GM19452 (cell line): ENCODE data around the gene EPHA8.

ENCODE experiments used
- ATAC-seq: cut with Tn5 transposase; IDR thresholded peaks from one replicate; pipeline ENCODE4 v1.9.1; 2021; ENCODE audit not compliant: unreplicated experiment

EPHA8 gene

DNA sequence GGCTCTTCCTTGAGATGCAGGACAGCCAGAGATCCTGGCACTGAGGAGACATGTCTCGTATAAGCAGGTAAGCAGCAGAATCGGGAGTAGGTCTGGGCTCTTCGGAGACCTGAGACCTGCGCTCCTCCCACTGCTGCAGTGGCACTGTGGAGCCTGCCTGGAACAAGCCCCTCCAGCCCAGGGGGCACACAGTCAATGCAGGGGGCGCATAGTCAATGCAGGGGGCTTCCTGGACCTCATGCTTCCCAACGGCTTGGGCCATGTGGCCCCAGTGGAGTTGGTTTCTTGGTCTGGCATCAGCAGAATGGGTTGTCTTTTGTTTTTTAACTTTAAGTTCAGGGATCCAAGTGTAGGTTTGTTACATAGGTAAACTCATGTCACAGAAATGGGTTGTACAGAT, 27.9 kb upstream of the EPHA8 start:
- no peak for ATAC-seq

DNA sequence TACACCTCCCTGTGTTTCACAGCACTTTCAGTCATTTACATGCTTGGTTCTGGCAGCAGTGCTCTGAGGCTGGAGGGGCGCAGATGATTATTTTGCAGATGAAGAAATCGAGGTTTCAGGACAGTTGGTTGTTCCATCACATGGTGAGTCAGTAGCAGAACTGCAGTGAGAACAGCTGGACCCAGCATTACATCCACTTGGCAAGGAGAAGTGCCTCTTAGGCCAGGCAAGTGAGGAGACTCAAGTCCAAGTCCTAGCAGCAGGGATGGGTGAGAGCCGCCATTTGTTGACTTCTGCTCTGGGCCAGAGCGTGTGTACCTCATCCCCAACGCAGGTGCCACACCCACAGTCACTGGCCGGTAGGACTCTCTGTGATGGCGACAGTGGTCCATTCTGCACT, 26.8 kb upstream of the EPHA8 start:
- ATAC-seq = no peak

DNA sequence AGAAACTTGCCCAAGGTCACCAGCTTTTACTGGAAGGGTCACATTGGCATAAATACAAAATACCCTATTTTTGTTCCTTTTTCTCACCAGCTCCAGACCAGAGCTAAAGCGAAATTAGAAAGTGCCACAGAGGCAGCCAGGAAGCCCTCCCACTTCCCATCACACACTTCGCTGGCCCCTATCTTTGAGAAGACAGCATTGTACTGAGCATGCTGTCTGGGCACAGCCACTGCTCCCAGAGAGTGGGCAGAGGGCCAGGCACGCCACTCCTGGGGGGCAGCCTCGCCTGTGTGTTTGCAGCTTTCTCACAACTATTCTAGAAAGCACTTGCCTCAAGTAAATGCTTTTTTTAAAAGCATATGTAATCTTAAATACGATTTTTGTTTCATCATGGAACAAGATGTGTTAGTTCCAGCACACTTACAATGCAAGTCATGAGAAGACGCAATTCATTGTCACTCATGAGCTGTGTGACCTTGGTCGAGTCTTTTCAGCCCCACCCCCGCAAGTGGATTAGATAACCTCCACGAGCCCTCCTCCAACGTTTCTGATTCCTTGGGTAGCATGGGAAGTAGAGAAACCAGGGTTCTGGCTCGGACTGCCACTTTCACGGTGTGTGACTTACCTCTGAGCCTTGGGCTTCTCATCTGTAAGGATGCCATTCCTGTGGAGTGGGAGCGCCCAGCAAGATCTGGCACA, 25.7 kb upstream of the EPHA8 start:
- ATAC-seq = no peak

DNA sequence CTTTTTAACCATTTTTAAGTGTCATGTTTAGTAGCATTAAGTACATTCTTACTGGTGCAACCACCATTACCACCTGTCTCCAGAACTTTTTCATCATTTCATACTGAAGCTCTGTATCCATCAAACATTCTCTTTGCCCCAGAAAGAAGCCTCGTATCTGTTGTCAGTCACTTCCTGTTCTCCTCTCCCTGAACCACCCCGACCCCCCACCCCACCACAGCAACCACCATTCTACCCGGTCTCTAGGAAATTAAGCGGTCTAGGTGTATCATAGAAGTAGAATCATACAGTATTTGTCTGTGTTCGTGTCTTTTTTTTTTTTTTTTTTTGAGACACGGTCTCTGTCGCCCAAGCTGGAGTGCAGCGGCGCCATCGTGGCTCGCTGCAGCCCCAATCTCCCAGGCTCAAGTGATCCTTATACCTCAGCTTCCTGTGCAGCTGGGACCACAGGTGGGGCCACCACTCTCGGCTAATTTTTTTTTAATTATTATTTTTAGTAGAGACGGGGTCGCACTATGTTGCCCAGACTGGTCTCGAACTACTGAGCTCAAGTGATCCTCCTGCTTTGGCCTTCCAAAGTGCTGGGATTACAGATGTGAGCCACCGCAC, 23.7 kb upstream of the EPHA8 start:
- no peak for ATAC-seq

DNA sequence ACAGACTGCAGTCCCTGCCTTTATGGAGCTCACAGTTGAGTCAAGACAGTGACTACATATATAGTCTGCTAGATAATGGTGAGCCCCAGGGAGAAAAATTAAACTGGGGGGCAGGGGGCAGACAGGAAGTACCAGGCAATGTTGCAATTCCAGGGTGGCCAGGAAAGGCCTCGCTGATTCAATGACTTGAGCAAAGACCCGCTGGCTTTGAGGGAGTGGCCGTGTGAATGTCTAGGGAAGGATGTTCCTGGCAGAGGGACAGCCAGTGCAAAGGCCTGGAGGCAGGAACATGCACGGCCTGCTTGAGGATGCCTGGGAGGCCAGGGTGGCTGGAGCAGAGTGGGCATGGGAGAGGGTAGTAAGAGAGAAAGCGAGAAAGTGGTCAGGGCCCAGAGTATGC, 23.0 kb upstream of the EPHA8 start:
- no peak for ATAC-seq

DNA sequence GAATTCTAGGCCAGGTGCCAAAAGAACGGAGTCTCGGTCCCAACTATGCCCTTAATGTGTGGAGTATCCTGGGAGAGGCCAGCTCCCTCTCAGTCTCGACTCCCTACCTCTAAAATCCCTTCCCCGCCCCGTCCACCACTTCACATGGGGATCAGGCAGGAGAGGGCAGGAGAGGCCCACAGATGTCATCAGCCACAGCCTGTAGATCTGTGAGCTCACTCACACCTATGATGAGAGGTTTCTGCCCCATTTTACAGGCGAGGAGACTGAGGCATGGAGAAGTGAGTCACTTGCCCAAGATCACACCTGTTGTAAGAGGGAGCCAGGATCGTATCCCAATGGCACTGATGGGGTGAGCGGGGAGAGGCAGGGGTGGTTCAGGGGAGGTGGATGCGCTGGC, 20.4 kb upstream of the EPHA8 start:
- ATAC-seq = no peak

DNA sequence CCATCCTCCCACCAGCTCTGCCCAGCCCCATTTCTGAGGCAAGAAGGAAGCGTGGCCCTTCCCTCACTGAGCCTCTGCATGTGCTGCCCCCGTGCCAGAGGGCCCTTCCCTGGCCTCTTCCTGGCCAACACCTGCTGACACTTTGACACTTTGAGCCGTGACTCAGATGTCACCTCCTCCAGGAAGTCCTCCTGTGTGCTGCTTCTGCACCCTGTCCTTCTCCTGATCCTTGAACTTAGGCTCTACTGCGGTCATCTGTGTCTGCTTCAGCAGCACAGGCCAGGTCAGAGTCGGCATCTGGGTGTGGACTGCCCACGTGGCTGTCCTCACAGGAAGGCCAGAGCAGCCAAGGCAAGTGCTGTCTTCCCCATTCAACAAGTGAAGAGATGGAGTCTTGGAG, 19.6 kb upstream of the EPHA8 start:
- no peak for ATAC-seq

DNA sequence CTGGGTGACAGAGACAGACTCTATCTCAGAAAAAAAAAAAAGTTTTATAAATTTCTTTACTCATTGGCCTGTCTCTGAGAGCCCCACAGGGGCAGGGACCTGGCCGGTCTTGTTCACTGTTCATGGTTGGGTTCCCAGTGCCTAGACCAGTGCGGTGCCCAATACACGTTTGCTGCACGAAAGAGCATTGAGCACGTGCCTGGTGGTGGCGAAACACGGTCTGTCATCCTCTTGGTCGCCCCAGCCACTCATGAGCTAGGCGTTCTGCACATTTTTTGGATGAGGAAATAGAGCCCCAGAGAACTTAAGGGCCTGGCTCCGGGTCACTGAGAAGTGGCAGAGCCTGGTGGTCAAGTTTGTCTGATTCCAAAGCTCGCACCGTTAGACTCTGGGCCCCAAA, 18.7 kb upstream of the EPHA8 start:
- ATAC-seq = no peak

DNA sequence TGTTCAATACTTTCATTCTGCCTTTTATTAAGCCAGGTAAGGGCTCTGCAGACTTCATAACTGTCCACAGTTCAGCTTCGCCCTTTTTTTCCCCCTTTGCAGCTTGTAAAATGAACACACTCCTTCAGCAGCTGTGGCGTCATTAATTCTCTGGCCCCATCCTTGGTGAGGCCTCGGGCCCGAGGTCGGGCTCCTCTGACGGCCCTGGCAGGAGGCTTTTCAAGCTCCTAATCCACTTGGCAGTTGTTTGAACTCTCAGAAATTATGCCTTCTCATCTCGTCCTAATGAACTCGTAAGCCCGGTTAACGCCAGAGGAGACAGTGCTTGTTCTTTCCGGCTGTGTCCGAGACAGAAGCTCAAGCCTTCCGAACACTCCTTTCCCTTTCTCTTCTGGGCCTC, 18.1 kb upstream of the EPHA8 start:
- no peak for ATAC-seq

DNA sequence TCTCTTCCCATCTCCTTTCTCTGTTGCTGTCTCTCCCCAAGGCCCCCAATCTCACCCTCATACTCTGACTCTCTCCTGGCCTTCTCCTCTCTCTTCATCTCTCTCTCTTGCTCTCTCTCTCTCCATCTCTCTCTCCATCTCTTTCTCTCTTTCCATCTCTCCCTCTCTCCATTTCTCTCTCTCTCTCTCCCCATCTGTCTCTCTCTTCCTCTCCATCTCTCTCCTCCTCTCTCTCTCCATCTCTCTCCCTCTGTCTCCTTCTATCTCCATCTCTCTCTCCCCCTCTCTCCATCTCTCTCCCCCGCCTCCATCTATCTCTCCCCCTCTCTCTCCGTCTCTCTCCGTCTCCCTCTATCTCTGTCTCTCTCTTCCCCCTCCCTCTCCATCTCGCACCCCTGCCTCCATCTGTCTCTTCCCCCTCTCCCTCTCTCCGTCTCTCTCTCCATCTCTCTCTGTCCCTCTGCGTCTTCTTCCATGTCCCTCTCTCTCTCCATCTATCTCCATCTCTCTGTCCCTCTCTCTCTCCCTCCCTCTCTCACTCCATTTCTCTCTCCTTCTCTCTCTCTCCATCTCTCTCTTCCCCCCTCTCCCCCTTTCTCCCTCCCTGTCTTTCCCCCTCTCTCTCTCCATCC, 16.0 kb upstream of the EPHA8 start:
- no peak for ATAC-seq

DNA sequence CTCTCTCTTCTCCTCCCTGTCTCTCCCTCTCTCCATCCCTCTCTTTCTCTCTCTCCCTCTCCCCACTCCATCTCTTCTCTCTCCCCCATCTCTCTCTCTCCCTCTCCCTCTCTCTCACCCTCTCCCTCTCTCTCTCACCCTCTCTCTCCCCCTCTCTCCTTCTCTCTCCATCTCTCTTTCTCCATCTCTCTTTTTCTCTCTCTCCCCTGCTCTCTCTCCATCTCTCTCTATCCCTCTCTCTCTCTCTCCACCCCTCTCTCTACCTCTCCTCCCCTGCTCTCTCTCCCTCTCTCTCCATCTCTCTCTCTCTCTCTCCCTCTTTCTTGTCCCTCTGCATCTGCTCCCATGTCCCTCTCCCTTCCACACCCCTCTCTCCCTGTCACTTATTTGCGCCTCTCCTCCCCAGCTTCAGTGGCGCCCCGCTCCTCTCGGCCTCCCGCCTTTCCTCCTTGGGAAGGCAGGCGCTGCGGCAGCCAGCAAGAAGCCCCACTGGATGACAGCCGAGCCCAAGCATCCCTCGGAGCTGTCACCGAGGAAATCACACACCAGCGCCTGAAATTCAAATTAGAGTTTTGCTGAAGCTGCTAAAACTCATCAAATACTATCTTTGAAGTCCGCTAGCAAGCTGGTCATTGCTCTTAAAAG, 15.3 kb upstream of the EPHA8 start:
- no peak for ATAC-seq

DNA sequence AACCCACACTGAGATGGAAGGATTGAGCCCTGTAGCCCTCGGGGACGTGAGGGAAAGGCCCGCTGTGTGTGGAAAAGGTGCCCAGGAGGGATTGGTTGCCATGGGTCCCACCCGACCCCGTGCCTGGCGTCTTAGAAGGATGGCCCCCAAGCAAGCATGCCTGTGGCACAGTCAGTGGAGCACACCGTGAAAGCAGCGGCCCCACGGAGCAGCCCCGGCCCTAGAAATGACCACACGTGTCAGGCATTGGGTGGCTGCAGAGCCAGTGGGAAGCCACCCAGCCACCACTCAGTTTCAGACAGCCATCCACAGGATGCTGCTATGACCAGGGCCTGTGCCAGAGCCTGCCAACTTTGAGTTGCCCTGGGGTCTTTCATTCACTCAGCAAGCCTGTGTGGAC, 13.3 kb upstream of the EPHA8 start:
- no peak for ATAC-seq

DNA sequence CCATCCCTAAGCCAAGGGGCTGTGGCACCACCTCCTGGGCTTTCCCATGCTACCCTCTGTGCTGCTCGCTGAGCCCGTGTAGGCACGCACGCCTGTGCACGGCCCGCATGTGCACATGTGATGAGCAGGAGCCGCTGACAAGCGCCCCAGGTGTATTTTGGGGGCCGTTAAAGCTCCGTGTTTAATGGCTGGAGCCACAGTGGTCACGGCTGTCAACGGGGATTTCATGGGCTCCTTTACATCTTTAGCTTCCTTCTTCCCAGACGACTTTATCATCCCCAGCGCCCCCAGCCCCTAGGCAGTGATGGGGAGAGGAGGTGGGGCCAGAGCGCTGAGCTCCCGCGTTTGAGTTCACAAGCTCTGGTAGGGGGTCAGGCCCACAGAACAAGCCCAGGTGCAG, 11.7 kb upstream of the EPHA8 start:
- ATAC-seq = no peak

DNA sequence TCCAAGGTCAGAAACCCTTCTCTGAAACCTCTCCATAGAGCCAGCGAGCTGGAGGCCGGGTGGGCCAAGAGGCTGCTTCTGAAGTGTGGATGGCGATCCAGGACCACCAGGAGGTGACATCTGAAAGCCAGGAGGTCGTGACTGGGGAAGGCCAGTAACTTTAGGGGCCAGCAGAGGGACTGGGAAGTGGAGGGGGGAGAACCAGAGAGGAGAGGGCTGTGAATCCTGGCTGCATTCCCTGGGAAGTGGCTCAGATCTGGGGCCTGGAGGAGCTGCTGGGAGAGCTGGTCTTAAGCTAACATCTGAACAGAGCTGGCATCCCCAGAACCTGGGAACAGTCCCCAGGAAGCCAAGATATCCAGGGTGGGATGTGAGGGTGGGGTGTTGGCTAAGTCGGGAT, 11.3 kb upstream of the EPHA8 start:
- no peak for ATAC-seq

DNA sequence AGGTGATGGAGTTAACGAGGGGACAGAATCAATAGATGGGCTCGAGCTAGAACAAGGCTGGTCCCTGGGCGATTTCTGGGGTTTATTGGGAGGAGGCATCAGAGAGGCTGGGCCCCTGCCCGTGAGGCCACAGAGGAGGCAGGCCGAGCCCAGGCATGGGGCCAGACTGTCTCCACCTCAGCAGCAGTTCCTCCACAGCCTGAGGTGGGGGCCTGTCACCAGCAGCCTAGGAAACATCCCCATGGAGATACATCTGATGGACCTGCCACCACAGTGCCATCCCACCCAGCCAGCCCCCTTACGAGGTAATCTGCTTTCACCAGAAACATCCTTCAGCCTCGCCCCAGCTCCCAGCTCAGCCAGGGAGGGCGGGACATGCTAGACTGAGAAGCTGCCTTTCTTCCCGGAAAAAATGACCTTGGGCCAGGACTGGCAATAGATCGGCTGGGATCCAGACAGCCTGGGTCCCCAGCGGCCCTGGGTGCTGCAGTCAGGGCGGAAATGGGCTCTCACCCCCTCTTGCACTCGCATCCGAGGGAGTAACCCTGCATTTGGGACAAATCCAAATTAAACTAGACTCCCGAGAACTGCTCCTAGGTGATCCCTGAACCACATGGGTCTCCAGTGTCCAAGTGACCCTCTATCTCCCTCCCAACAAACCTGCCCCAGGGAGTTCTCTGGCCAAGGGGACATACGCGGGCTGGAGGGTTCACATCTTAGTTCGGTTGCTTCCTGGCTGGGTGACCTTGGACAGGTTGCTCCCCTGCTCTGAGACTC, 10.0 kb upstream of the EPHA8 start:
- no peak for ATAC-seq

DNA sequence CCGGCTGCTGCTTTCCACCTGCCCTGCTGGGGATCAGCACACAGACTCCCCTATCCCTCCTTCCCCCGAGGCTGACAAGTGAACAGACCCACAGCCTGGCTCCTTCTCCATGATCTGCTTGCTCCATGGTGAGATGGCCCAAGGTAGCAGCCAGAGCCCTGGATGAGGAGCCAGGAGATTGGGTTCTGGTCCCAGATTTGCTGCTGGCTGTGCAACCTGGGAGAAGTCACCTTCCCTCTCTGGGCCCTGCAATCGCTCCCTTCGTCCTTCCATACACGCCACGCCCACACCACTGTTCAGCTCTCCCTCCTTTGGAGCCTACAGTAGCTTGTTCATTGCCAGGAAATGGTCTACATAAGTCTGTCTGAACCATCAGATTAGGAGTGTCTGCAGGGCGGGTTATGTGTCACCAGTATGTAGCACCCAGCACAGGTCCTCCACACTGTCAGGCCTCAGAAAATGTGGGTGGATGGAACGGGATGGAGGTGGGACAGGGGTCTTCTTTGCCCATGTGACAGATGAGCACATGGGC, 9.2 kb upstream of the EPHA8 start:
- ATAC-seq = no peak

DNA sequence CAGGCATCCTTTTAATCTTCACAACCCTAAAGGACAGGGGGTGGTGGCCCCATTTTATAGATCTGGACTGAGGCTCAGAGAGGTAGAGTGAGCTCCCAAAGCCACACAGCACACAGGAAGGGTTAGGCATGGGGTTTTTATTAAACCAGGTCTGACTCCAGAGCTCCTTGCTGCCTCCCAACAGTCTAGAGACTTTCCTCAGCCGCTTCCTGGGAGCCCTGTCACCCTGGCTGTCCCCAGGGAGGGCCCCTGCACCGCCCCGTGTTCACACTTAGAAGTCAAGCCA, 8.0 kb upstream of the EPHA8 start:
- ATAC-seq = no peak

DNA sequence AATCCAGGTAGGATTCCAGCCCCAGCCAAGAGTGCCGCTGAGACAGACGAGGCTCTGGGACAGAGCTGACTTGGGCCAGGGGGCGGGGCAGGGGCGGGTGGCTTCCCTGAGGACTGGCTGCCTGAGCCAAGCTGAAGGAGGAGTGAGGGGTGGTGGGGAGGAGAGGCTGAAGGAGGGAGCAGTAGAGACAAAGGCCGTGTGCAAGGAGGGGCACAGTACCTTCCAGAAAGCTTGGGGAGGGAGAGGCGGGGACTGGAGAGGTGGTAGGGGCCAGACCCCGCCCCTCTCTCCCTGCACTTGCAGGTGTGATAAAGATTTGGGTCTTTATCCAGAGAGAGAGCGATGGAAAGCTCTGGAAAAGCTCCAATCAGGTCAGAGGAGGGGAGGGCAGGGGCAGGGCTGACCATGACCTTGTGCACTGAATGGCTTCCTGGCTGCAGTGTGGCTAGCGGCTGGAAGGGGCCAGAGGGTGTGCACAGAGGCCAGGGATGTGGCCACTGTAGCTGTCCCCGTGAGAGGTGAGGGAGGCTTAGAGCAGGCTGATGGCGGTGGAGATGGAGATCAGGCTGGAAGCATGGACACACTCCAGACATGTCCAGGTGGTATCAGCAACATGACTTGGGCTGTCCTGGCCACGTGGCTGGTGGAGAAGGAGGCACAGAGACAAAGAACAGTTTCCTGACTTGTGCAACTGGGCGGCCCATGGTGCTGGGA, 6.7 kb upstream of the EPHA8 start:
- ATAC-seq = no peak

DNA sequence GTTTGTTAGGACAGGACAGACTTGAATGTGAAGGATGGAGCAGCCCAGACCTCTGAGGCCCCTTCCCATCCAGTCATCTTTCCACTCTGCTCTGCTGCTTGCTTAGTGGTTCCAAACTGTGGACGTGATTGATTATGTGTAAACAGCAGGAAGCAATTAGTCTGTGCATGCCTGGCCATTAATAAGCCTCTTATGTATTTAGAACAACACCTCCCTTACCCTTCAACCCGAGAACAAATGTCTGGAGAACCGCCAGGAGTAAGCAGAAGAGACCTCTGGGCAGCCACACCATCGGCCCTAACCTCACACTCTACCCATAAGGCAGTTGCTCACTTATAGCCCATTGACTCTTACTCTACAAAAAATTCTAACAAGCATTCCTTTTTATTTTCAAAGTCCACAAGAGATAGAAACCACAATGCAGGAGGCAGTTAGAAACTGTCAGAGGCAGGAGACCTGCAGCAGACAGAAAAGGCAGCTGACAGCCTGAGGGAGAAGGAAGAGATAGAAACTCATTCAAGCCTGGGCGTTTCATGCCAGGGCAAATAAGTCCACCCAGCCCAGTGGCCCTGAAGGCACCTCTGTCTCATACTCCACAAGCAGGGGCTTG, 5.8 kb upstream of the EPHA8 start:
- no peak for ATAC-seq
